ENCODE data around the gene NOTUM. TPM values are rescaled to one million over a fixed set of nuclear protein-coding genes. Genes with fewer than 3 reads are reported as not detected.
A peak's percentile ranks its signal among the peaks of the same experiment; 100 is the strongest.
"Not testable (repeated sequence)": the region's sequence is repeated elsewhere in the genome, so short reads cannot be mapped to it uniquely, and the experiment has no call there.

NOTUM gene
- total RNA-seq, 8 experiments from 2014 or later: 0.08 to 1.3 (median 0.40) TPM; not detected in 2

DNA sequence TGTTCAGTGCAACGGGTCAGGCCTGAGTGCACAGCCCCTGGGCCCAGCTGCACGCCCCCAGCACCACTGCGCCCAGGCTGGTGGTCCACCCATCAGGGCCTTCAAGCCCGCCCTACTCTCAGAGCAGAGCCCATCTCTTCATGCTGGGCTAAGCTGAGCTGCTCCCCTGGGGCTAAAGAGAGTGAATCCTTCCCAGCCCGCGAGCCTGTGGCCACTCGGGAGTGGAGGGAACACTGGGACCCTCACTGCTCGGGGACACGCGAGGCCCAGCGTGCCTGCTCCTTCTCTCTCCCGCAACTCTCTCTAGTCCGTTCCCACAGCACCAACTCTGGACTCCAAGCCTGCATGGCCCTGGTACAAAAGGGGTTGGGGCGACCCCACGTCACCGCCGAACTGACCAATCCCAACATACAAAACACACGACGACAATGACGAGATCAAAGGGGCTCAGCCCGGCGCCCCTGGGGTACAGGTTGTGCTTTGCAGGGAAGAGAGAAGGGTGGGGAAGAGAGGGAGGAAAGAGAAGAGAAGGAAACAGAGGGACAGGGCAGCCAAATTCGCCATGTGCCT is 38.9 kb downstream of the NOTUM start:
- WGBS, 10 experiments: 20 to 100% (median 91%) methylated on average over 1 to 17 of the region's 23 CpGs; no CpG with 5 or more reads in 6 of the 10 experiments
- in situ Hi-C loops (cut with MboI; ENCODE audit: low pct_unique_long_range_greater_than_20kb in 2 of 9, low sequenced_read_pairs in 9 of 9, unreplicated experiment in 9 of 9): no loop called here
- no peak for ATAC-seq (replicated peaks in 6 of 8)
- no peak overlapping the region for H3K4me3 ChIP-seq
- H3K4me1 ChIP-seq (replicated peaks in 1 of 2): peaks cover 37 to 39% of the 10 kb centered on the region in 2 donors
- no peak overlapping the region for H3K27ac ChIP-seq

DNA sequence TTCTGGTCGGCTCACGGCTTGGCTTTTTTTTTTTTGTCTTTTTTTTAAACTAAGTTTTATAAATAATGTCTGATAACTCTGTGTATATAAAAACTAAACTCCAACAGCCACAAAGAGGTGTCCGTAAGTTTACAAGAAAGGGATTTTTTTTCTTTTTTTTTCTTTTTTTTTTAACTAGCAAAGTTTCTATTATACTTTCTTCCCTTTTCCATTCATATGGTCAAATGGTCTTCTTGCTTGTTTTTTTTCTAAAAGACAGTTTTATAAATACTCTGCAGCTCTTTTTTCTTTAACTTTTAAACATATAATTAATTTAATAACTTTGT is 39.5 kb downstream of the NOTUM start:
- Histone ChIP-seq H3K4me1 (replicated peaks in 1 of 2) (peaks cover 41 to 44% of the 10 kb centered on the region in 2 donors), H3K4me3 (no peak overlapping the region), H3K27ac (no peak overlapping the region)
- ATAC-seq (replicated peaks in 6 of 8): no peak
- in situ Hi-C loops (cut with MboI; ENCODE audit: low pct_unique_long_range_greater_than_20kb in 2 of 9, low sequenced_read_pairs in 9 of 9, unreplicated experiment in 9 of 9): no loop called here
- WGBS, 10 experiments: 69 to 100% (median 95%) methylated on average over 2 to 3 of the region's 3 CpGs

DNA sequence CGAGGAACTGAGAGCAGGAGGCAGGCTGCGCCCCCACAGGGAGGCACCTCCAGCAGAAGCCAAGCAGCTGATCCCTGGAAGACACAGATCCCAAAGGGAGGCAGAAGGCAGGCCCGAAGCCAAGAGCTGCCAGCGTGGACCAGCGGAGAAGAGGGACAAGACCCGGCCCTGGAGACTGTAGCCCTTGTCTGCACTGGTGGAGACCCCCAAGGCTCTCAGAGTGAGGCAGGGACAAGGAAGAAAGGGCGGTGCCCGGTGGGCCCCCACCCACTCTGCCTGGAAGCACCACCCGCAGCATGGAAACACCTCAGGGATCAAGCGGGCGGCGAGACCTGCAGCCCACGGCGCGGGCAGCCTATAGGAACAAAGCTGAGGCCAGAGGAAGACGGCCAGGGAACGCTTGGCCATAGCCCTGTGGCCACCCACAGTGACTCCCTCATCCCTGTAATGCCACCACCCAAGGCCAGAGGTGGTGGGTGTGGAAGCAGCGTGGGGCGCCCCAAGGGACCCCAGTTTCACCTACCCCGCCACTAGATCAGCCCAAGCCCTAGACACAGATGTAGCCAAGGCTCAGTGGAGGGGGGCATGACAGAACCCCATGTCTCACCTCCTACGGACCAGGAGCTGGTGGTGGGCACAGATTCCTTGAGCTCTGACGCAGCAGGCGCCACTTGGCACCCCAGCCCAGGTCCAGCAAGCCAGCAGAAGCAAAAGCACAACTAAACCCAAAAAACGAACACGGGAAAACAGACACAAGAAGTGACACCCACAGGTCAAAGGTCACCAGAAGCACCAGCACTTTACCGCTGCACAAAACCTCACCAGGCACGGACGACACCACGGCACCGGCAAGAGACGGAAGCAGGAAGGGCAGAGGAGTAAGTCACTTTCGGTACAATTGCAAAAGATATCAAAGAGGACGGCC is 40.1 kb downstream of the NOTUM start:
- WGBS, 10 experiments: 72 to 99% (median 90%) methylated on average over 1 to 12 of the region's 33 CpGs
- Histone ChIP-seq H3K27ac (no peak overlapping the region), H3K4me3 (no peak overlapping the region), H3K4me1 (replicated peaks in 1 of 2) (peaks cover 37 to 38% of the 10 kb centered on the region in 2 donors)
- in situ Hi-C loops (cut with MboI; ENCODE audit: low pct_unique_long_range_greater_than_20kb in 2 of 9, low sequenced_read_pairs in 9 of 9, unreplicated experiment in 9 of 9): no loop called here
- ATAC-seq (replicated peaks in 6 of 8): no peak

DNA sequence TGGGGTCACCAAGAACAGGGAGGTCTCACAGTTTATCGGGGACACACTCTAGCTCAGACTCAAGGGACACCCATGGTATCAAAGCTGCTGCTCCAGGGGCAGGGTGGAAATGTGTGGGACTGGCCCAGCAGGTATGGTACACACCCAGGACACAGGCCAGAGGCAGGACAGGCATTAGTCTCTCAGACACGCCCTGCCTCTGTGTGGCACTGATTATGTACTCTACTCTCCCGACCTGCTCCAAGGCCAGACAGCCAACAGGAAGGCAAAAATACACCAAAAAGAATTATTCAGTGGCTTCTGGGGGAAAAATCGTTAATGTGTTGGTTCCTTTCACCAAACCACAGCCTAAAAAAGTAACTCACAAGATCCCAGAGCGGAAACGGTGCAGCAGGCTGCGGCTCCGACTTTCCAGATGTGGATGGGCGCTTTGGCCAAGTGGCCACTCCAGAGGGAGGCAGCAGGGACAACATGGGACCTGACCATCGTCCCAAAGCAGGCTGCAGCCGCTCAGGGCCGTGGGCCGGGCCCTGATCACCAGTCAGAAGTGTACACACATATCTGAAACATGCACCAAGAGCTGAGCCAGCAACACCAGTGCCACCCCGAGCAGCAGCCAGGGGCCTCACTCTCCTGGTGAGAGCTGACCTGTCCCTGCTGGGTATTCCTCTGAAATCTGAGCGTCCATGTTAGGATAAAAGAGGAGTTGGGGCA is 42.0 kb downstream of the NOTUM start:
- no peak overlapping the region for H3K27ac ChIP-seq
- peaks cover 25% of the 10 kb centered on the region in 2 donors for H3K4me1 ChIP-seq (replicated peaks in 1 of 2)
- no peak overlapping the region for H3K4me3 ChIP-seq
- WGBS, 10 experiments: 25 to 94% (median 81%) methylated on average over 1 to 5 of the region's 15 CpGs; no CpG with 5 or more reads in 3 of the 10 experiments
- ATAC-seq (replicated peaks in 6 of 8): no peak
- in situ Hi-C loops (cut with MboI; ENCODE audit: low pct_unique_long_range_greater_than_20kb in 2 of 9, low sequenced_read_pairs in 9 of 9, unreplicated experiment in 9 of 9): no loop called here

DNA sequence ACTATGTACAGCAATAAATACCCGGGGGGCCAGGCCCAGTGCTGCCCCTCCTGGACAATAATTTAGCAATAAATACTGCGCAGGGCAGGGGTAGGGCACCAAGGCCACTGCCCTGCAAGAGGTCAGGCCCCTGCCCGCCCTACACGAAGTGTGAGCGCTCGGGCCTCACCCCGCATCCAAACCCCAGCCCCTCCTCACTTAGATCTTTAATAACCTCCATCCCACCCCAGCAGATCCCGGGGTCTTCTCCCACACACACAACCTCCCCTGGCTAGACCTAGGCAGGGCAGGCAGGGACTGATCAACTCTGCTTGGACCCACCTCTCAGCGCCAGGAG is 42.7 kb downstream of the NOTUM start:
- 23 to 80% methylated on average over 1 to 4 of the region's 9 CpGs; no CpG with 5 or more reads in 8 of the 10 experiments for WGBS, 10 experiments
- Histone ChIP-seq H3K4me3 (peak overlapping the region; percentile 65 to 85 (median 75)), H3K4me1 (replicated peaks in 1 of 2) (peaks cover 18% of the 10 kb centered on the region in 2 donors), H3K27ac (peak overlapping the region; percentile 75 to 87)
- ATAC-seq (replicated peaks in 6 of 8): peak in 6 of 8 experiments; percentile 28 to 44 (median 40)
- in situ Hi-C loops (cut with MboI; ENCODE audit: low pct_unique_long_range_greater_than_20kb in 2 of 9, low sequenced_read_pairs in 9 of 9, unreplicated experiment in 9 of 9): not testable (repeated sequence)

DNA sequence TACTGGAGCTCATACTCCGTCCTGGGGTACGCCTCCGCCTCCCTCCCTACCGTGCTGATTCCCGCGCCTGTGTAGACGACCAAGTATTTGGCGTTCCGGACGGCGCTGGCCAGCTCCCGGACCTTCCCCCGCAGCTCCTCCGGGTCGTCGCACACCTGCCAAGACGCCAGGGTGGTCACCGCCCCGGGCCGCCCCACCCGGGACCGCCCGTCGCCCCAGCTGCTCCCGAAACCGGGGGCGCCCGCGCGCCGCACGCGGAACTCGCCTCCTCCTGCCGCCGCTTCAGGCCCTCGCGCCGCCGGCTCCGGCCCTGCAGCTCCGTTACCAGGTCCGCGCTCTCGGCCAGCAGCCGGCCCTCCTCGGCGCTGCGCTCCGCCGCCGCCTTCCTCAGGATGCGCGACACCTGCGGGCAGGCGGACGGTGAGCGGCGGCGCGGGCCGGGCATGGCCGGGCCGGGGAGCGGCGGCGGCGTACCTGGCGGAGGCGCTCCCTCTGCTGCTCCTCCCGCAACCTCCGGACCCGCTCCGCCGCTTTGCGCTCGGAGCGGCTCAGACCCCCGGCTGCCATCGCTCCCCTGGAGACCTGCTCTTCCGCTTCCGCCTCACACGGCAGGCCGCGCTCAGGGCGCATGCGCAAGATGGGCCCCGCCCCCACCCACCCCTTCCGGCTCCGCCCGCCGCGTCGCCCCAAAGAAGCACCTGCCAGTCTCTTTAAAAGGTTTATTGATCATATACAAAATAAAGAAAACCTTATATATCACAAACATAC is 43.2 kb downstream of the NOTUM start, which contains the start of gene SIRT7:
Gene SIRT7 (minus strand): TSS at position 612 of the 768 bp plus-strand sequence. CDS start 45 bp downstream, at position 567.
- WGBS, 10 experiments: 0 to 3% (median 0%) methylated on average over 1 to 6 of the region's 94 CpGs; no CpG with 5 or more reads in 5 of the 10 experiments
- in situ Hi-C loops (cut with MboI; ENCODE audit: low pct_unique_long_range_greater_than_20kb in 2 of 9, low sequenced_read_pairs in 9 of 9, unreplicated experiment in 9 of 9): no loop called here

DNA sequence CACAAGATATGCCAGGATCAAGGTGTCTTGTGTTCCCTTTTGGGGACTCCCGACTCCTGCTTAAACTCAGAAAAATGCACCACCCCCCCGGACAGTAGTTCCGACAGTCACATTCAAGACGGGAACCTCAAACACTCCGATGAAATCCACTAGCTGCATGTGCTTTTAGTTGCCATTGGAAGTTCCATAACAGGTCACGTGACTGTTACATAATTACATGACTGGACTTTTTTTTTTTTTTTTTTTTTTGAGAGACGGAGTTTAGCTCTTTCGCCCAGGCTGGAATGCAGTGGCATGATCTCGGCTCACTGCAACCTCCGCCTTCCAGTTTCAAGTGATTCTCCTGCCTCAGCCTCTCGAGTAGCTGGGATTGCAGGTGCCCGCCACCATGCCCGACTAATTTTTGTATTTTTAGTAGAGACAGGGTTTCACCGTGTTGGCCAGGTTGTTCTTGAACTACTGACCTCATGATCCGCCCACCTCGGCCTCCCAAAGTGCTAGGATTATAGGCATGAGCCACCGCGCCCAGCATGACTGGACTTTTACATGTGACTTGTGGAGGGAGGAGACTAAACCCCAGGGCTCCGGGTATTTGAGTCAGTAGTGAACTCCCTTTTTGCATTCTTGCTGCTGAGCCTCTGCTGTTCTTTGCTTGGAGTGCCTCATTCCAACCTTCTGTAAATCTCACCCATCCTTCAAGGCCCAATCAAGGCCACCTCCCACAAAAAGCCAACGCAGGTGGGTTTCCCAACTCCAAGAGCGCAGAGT is 44.6 kb downstream of the NOTUM start:
- ATAC-seq (replicated peaks in 6 of 8): peak in 3 of 8 experiments; percentile 71 to 81 (median 72)
- peaks cover 11 to 13% of the 10 kb centered on the region in 2 donors for H3K4me1 ChIP-seq (replicated peaks in 1 of 2)
- in situ Hi-C loops (cut with MboI; ENCODE audit: low pct_unique_long_range_greater_than_20kb in 2 of 9, low sequenced_read_pairs in 9 of 9, unreplicated experiment in 9 of 9): no loop called here
- H3K4me3 ChIP-seq: peak overlapping the region in 2 of 5 donors; percentile 65 to 85
- H3K27ac ChIP-seq: no peak overlapping the region
- 42 to 89% (median 78%) methylated on average over 3 to 13 of the region's 21 CpGs; no CpG with 5 or more reads in 1 of the 10 experiments for whole genome bisulfite sequencing, 10 experiments

More for the DNA sequence above, 43.2 kb downstream of the NOTUM start, which contains the start of gene SIRT7:
- peaks cover 13% of the 10 kb centered on the region in 2 donors for H3K4me1 ChIP-seq (replicated peaks in 1 of 2)
- H3K27ac ChIP-seq: peak within 1 kb of the TSS; percentile 75 to 87
- peak within 1 kb of the TSS; percentile 65 to 85 (median 75) for H3K4me3 ChIP-seq
- ATAC-seq (replicated peaks in 6 of 8): peak; percentile 30 to 82 (median 75)

DNA sequence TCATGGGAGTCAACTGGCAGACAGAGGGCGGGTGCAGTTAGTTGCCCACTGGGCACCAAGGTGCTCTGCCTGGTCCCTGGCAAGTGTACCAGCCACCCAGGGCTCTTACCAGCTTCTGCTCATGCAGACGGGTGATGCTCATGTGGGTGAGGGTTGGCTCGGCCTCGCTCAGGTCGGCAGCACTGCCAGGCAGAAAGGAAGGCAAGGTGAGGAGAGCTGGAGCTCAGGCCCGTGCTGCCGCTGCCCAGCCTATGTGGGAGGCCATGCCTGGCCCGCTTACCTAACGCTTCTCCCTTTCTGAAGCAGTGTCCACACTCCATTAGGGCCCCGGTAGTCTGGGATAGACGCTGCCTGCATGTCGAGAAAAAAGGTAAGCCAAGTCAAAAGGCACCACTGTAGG is 45.7 kb downstream of the NOTUM start:
- WGBS, 10 experiments: 83 to 100% (median 95%) methylated on average over 1 to 3 of the region's 12 CpGs; no CpG with 5 or more reads in 6 of the 10 experiments
- Histone ChIP-seq H3K27ac (no peak overlapping the region), H3K4me3 (no peak overlapping the region), H3K4me1 (replicated peaks in 1 of 2) (peaks cover 11 to 15% of the 10 kb centered on the region in 2 donors)
- ATAC-seq (replicated peaks in 6 of 8): no peak
- in situ Hi-C loops (cut with MboI; ENCODE audit: low pct_unique_long_range_greater_than_20kb in 2 of 9, low sequenced_read_pairs in 9 of 9, unreplicated experiment in 9 of 9): no loop called here

DNA sequence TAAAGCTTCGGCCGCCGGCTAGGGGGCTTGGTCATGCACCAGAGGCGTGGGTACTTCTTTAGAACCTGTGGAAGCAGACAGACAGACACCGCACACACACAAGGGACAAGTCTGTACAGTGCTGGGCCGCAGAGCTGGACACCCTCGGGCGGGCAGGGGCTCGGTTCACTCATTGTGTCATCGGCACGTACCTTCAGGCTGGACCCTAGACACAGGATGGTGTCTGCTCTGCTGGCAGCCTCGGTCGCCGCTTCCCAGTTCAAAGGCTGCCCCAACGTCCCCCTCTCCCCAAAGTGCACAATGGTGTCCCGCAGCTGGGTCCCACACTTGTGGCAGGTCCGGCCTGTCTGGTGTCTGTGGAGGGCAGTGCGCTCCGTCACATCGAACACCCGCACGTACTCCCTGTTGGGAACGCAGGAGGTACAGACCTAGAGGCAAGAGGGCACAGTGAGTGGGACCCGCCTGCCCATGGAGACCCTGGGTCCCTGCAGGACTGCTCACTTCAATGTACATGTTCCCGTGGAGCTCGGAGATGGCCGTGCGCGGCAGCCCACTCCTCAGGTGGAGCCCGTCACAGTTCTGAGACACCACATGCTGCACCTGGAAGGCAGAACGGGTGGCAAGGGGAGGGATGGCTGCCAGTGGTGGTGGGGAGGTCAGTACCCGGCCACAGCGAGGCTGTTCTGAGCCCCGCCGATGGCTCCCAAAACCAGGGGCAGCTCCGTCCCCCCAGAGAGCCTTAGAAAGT is 46.7 kb downstream of the NOTUM start:
- Histone ChIP-seq H3K4me3 (no peak overlapping the region), H3K4me1 (replicated peaks in 1 of 2) (peaks cover 17 to 21% of the 10 kb centered on the region in 2 donors), H3K27ac (no peak overlapping the region)
- in situ Hi-C loops (cut with MboI; ENCODE audit: low pct_unique_long_range_greater_than_20kb in 2 of 9, low sequenced_read_pairs in 9 of 9, unreplicated experiment in 9 of 9): no loop called here
- 80 to 100% (median 97%) methylated on average over 1 to 19 of the region's 36 CpGs; no CpG with 5 or more reads in 6 of the 10 experiments for WGBS, 10 experiments
- ATAC-seq (replicated peaks in 6 of 8): no peak

DNA sequence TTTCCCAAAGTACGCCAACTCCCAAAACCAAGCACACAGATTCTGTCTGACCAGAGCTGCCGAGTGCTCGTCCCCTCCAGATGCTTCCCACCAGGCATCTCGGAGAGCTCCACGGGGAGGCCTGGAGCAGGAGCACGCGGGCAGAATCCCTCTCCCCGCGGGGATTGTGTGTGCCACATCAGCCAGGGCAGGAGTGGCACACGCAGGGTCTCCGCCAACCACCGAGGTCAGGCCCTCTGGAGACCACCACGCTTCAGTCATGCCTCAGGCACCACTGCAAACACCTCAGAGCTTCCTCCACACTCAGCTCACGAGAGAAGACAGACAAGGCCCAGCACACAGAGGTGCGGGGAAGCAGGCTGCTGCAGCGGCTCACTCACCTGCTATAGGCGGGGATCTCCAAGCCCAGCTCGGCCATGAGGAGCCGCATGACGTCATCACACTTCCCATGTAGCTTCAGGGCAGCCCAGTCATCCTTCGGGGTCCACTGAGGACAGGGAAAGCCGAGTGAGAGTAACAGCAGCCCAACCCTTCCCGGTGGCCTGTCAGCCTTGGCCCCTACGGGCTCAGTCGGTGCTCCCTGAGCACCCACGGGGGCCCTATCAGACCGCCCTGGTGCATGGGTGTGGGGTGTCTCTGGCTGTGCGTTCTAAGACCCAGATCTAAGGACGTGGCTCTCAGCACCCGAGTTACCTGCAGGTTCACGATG is 47.4 kb downstream of the NOTUM start:
- 80 to 100% (median 92%) methylated on average over 1 to 13 of the region's 31 CpGs; no CpG with 5 or more reads in 4 of the 10 experiments for WGBS, 10 experiments
- in situ Hi-C loops (cut with MboI; ENCODE audit: low pct_unique_long_range_greater_than_20kb in 2 of 9, low sequenced_read_pairs in 9 of 9, unreplicated experiment in 9 of 9): no loop called here
- ATAC-seq (replicated peaks in 6 of 8): no peak

More for the DNA sequence above, 47.4 kb downstream of the NOTUM start:
- H3K4me1 ChIP-seq (replicated peaks in 1 of 2): peaks cover 17 to 21% of the 10 kb centered on the region in 2 donors
- H3K27ac ChIP-seq: no peak overlapping the region
- no peak overlapping the region for H3K4me3 ChIP-seq
